Measurements from ENCODE around the gene MARCHF3.
"Not testable (repeated sequence)": the region's sequence is repeated elsewhere in the genome, so short reads cannot be mapped to it uniquely, and the experiment has no call there.

The MARCHF3 gene

DNA sequence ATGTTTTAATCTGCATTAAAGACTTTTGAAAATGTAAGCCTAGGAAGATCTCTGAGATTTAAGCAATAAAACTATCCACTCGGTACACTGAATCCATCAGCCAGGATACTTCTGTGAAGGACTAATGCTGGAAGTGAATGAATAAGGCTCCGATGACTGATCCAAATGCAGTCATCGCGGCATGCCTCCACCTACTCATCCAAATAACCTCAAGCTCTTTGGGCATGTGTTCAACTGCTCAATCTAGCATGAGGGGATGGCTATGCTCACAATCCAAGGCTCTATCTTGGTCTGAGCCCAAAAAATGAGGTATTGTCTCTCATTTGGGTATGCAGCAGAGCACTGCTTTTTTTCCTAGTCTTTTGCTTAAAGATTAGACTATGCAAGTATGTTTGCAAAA lies 19.2 kb downstream of the MARCHF3 start:
- DNase-seq, result no peak

DNA sequence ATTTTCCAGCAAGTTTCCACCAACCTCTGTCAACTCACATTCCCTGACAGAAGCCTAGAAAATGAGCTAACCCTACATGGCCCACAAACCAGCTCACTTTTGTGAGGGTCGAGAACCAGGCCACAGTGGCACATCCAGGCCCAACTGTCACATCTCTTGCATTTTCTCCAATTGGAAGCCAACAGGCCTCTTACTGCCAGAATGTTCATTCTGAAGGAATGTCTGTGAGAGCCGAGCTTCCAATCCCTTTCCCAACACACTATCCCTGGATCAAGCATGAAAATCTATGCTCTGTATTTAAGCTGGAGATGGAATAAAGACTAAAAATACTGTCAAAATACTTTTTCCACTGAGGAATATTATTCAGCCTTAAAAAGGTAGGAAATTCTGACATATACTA lies 20.0 kb downstream of the MARCHF3 start:
- DNase-seq, result no peak

DNA sequence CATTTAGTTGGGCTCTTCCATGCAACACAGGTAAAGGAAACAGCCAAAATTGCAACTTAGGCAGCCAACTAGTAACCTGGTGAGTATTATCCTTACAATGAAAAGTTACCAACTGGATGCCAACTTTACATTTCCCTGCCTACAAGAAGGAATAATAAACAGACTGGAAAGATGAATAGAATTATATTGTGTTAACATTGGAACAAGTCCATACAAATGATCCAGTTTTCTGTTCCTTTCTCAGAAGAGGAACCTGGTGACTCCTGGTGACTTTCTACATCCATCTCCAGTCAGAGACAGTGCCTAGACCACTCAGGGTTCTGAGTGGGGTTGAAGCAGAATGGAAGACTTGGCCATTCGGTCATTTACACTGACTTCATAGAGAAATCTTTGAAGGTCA lies 20.6 kb downstream of the MARCHF3 start:
- no peak for DNase-seq

- DNase-seq, result no peak
These were observed 21.9 kb downstream of the MARCHF3 start for GRCh38 chr5:127008300-127008975.

DNA sequence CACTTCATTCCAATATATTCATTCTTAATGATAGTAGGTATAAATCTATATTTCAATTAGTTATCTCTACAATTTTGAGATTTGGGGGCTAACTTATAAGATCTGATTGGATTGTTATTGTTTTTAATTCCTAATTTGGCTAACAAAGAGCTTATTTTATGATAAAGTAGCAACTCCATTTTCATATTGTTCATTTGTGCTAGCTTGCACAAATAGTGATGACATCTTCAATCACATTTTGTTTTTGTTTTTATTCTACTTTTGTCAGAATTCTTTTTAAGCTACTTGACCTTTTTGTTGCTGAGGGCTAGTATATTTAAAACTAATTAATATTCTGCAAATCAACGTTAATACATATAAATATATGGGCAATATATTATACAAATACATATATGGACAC lies 22.8 kb downstream of the MARCHF3 start:
- no peak for DNase-seq

DNA sequence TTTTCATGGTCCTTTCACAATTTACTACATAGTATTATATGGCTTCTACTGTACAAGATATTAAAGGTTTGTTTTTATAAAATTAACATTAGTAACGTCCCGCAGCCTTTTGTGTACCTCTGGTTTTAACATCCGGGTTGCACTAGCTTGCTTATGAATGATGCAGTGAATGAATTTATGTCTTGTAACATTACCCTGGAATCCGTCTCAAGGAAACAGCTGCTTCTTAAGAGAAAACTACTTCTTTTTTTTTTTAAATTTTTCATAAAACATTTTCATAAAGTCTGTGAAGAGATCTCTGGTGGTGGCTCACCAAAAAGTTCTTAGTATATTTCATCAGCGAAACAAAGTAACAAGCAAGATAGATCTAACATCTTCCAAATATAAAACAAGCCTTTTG lies 23.6 kb downstream of the MARCHF3 start:
- DNase-seq, result no peak

- not testable (repeated sequence) for DNase-seq
These were observed 25.1 kb downstream of the MARCHF3 start for GRCh38 chr5:127005282-127005681.

DNA sequence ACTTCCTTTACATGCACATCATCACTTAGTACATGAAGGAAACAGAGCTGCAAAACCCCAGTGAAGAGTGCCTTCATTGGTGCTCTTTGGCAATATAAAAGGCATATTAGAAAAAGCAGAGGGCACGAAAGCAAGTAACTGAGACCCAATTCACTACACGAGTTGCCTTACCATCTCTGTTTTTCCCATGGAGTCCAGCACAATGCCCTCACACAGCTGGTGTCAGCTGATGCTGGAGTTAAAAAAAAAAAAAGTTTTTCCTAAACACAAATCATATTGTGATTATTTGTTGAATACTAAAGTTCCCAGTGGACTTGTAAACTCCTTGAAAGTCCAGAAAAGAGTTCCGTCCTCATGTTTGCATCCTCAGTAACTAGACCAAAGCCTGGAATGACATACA lies 25.6 kb downstream of the MARCHF3 start:
- DNase-seq, result no peak

- no peak for DNase-seq
These were observed 26.4 kb downstream of the MARCHF3 start for GRCh38 chr5:127003798-127004495.

GRCh38 chr5:127002390-127002789 lies 28.0 kb downstream of the MARCHF3 start:
- no peak for DNase-seq

DNA sequence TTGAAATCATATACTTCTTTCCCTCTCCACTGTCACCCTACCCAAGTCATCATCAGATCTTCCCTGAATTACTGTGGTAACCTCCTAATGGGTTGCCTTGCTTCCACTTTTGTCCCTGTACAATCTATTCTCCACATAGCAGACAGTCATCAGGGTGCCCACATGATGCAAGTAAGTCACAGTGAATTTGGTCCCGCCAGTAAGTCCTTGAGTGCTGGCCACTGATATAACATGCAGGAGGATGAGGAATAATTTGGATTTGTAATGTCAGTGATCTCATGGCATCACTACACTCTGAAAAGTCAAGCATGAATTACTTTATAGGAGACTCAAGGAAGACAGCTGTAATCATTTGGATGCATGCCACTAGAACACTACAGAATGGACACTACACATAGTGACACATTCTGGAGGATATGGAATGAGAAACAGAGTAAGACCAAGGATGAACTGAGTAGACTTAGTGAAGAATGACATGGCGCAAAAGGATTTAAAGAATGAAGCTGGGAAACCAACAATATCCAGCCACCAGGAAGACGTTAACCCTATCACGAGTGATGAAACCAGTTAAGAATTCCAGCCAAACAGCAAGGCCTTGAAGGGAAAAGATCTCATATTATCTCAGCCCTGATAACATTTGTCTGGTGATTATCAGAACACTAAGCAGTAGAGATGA lies 28.6 kb downstream of the MARCHF3 start:
- no peak for DNase-seq

- DNase-seq, result no peak
These were observed 31.3 kb downstream of the MARCHF3 start for GRCh38 chr5:126998895-126999570.

- no peak for DNase-seq
These were observed 32.1 kb downstream of the MARCHF3 start for GRCh38 chr5:126998201-126998631.

- DNase-seq, result no peak
These were observed 34.7 kb downstream of the MARCHF3 start for GRCh38 chr5:126995689-126996088.

DNA sequence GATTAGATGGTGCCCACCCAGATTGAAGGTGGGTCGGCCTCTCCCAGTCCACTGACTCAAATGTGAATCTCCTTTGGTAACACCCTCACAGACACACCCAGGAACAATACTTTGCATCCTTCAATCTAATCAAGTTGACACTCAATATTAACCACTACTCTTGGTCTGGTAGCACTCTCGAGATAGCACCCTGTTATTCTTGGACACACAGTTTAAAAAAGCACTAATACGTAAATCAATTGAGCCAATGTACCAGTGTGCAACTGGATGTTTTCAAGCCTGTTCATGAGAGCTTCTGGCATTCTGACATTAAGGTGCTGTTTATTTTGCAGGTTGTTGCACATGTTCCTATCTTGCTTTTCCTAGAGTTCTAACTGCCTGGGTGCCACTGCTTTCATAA lies 35.3 kb downstream of the MARCHF3 start:
- DNase-seq, result no peak

GRCh38 chr5:126994485-126994884 lies 35.9 kb downstream of the MARCHF3 start:
- DNase-seq, result no peak

DNA sequence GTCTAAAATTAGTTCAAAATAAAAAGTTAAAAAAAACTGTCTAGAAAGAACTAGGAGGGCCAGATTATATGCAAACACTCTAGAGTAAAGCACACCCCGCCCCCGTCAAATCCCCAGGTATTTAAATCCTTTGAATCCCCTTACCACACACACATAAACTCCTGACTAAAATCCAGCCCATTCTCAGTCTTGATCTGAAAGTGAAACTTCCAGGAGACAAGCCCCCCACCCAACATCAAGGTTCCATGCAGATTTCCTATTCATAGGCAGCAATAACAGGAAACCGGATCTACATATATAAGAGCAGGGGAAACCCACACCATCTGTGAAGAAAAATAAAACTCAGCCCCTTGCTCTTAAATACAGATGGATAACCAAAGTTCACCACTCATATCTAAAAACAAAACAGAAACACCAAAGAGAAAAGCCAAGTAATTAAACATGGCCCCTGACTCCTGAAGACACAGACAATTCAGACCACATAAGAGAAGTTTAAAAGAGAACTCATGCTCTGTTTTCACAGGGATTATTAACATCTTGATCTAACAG lies 42.3 kb downstream of the MARCHF3 start:
- no peak for DNase-seq

DNA sequence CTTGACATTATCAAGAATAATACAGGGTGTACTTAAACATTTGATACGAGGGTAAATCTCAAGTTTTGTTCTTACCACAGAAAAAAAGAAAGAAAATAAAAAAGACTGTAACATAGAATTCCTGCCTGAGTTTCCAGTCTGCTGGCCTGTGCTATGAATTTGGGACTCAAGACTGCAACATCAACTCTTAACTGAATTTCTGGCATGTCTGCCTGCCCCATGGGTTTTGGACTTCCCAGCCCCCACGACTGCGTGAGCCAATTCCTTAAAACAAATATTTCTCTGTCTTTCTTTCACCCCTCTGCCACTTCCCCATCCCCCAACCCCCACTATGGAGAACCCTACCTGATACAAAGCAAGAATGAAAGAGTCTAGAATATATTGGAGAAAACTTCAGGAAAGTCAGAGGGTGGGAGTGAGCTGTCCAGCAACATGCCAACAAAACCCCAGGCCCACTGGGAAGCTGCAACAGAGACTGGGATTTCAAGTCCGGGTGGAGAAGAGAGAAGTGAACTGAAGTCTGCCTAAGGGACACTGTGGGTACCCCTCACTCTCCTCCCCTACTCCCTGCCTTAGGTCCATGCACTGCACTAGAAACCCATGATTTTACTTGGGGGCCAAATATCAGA lies 43.0 kb downstream of the MARCHF3 start:
- no peak for DNase-seq

- no peak for DNase-seq
These were observed 45.7 kb downstream of the MARCHF3 start for GRCh38 chr5:126984632-126985031.

DNA sequence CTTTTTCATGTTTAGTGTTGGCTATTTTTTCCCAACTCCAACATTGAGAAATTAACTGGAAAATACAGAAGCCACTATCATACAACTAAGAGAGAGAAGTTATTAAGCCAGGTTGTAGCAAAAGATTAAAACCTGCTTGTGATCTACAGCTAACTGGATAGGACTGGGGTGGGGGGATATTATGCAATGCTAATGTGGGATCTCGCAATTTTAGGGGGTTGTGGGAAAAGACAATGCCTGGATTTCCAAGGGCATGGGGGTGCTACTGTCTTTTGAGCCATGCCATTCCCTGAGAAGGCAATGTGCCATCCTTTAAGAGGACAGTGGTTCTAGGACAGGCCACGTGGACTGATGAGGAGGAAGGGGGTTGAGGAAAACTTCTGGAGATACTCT lies 46.5 kb downstream of the MARCHF3 start:
- DNase-seq, result no peak

DNA sequence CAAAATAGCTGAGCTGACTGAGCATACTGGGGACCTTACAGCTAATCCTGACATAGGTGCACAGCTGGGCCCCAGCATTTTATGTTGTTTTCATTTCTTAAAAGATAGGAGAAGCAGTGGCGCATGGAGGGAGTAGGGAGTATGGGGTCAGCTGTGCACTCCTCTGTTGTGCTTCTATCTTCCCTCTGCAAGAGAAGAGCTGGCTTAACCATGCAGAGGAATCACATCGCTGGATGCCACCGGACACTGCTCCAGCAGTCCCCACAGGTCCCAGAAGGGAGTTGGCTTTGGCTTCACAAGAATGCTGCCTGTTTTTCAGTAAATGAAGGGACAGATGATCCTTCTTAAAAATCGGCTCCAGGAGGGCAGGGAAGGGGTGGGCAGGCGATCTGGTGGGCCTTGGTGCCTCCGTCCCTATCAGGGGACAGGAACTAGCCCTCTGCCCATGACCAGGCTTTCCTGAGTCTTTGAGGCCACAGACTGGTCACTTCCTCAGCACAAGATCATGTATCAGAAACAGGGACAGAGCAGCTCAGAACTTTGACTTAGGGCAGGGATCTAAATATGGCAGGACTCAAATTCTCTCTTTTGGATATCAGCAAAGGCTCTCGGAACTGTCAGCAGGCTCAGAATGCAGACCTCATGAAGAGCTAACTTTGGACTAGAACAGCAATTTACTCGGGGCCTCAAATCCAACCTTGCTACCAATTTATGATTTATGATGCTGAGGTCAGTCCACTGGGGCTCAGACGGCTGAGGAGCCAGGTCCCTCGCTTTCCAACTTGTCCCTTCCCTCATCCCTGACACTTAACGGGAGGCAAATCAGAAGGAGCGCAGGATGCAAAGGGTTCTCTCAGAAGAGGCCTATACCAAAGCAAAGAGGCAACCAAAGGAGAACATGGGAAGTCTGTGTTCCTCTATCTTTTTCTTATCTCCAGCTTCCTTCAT lies 47.2 kb downstream of the MARCHF3 start:
- DNase-seq, result no peak

DNA sequence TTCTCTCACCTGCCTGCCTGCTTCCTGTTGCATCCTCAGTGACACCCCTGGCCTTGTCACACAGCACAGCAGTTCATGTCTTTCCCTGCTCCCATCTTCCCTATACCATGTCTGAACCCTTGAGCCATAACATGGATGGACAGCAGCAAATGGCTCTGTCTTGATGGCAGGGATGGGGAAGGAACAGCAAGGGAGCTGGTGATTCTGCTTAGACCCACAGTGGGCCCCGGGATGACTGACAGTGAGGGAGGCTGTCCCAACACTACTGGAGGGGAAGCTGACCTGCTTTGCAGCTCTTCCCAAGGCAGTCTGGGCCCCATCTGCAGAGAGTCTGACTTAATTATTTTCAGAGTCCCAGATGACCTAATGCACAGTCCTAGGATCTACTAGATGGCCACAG lies 48.2 kb downstream of the MARCHF3 start:
- no peak for DNase-seq
